GM12801 (cell line): Measurements from ENCODE around the gene ARIH1.

Experiments
- TF ChIP-seq, protein P1 (sequence below): IDR thresholded peaks from one replicate; pipeline ENCODE4 v1.5.1; 2011; ENCODE audit warnings: control low read depth; ENCODE audit not compliant: insufficient read length; ENCODE audit errors: extremely low read depth

The ARIH1 gene

DNA sequence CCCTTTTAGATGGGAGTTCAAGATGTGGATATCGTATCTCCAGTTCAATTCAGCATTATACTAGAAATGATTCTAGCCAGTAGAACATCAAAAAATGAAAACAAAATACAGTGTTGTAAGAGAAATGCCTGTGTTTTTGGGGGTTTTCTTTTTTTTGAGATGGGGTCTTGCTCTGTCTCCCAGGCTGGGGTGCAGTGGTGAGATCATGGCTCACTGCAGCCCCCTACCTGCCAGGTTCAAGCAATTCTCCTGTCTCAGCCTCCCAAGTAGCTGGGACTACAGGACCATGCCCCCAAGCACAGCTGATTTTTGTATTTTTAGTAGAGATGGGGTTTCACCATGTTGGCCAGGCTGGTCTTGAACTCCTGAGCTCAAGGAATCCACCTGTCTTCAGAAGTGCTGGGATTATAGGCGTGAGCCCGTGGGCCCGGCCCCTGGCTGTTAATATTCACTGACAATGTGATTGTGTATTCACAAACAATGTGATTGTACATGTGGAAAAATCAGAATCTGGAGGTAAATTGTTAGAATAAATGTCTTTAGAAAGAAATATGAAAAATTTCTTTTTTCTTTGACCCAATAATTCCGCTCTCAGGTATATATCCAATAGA lies 59.0 kb downstream of the ARIH1 start:
- TF ChIP-seq, protein P1, sequence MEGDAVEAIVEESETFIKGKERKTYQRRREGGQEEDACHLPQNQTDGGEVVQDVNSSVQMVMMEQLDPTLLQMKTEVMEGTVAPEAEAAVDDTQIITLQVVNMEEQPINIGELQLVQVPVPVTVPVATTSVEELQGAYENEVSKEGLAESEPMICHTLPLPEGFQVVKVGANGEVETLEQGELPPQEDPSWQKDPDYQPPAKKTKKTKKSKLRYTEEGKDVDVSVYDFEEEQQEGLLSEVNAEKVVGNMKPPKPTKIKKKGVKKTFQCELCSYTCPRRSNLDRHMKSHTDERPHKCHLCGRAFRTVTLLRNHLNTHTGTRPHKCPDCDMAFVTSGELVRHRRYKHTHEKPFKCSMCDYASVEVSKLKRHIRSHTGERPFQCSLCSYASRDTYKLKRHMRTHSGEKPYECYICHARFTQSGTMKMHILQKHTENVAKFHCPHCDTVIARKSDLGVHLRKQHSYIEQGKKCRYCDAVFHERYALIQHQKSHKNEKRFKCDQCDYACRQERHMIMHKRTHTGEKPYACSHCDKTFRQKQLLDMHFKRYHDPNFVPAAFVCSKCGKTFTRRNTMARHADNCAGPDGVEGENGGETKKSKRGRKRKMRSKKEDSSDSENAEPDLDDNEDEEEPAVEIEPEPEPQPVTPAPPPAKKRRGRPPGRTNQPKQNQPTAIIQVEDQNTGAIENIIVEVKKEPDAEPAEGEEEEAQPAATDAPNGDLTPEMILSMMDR = no peak

DNA sequence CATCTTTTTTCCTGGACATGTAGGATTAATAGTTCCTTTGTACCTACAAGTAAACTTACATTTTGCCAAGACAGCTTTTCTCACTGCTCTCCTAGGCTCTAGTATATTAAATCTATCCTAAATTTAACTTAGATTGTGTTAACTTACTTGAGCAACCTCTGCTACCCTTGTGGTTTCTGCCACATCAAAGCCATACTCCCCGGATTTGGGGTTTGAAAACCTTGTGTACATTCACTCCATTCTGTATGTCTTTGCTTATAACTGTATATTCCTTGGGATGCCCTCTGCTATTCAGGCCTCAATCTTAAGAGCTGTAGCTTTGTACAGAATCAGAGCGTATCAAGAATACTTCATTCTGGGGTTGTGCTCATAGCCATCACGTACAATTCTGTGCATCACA lies 60.4 kb downstream of the ARIH1 start:
- TF ChIP-seq, protein P1 = no peak

- TF ChIP-seq, protein P1 = no peak
Observed at GRCh38 chr15:72535911-72536310, 61.8 kb downstream of the ARIH1 start.

GRCh38 chr15:72536506-72536905 lies 62.4 kb downstream of the ARIH1 start:
- TF ChIP-seq, protein P1 = no peak

GRCh38 chr15:72538931-72539330 lies 64.8 kb downstream of the ARIH1 start:
- TF ChIP-seq, protein P1 = no peak

GRCh38 chr15:72540606-72541237 lies 66.6 kb downstream of the ARIH1 start:
- TF ChIP-seq, protein P1 = no peak

DNA sequence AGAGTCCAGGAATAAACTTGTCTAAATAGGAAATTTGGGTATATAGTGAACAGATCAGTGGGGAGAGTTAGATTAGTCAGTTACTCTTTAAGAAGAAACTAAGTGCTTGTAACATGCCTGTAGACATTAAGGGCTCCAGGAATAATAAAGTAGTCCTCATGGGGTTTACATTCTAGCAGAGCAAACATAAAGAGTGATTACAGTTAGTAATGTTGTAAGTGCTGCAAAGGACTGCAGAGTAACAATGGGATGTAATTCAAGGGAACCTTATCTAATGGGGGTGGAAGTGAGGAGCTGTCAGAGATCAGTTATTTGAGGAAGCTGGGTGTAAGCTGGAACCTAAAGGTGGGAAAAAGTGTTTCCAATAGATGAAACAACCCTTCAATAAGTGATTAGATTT lies 67.5 kb downstream of the ARIH1 start:
- TF ChIP-seq, protein P1 = no peak

DNA sequence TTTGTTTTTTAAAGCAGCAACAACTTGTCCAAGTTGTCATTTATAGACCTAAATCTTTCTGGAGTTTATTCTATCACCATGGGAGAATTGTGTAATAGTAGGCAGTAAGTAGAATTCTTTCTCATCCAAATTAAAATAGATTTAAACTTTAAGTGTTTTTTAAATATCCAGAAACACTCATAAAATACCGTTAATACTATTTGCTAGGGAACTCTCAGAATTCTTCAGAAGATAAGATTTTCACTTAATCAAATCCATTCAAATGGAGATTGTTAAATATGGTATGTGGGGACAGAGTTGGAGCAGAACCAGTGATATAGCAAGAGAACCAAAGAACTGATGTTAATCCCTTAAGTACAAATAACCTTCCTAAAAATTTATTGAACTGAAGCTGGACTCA lies 71.0 kb downstream of the ARIH1 start:
- TF ChIP-seq, protein P1 = no peak
